IPS-20b (cell line): ENCODE measurements around the gene IFI27.
"Not testable (repeated sequence)": the region's sequence is repeated elsewhere in the genome, so short reads cannot be mapped to it uniquely, and the experiment has no call there.

ENCODE experiments used
- H3K27ac ChIP-seq: one replicate; pipeline ENCODE4 v1.5.1; 2013; ENCODE audit warnings: low read length
- H3K27me3 ChIP-seq: 2 replicates; pipeline ENCODE4 v1.6.1; 2013; ENCODE audit warnings: mild to moderate bottlenecking, low read length, inconsistent platforms; ENCODE audit not compliant: insufficient read depth
- H3K36me3 ChIP-seq: 2 replicates; pipeline ENCODE4 v1.6.1; 2013; ENCODE audit warnings: low read depth, mild to moderate bottlenecking, inconsistent platforms, low read length, moderate library complexity; ENCODE audit not compliant: insufficient read depth
- H3K4me1 ChIP-seq: 2 replicates; pipeline ENCODE4 v1.6.1; 2013; ENCODE audit warnings: mild to moderate bottlenecking, control low read depth, inconsistent platforms, low read length, moderate library complexity; ENCODE audit not compliant: insufficient read depth
- H3K4me3 ChIP-seq: 2 replicates; pipeline ENCODE4 v1.5.1; 2013; ENCODE audit warnings: mild to moderate bottlenecking, low read length, inconsistent platforms
- H3K9ac ChIP-seq: 2 replicates; pipeline ENCODE4 v1.6.1; 2013; ENCODE audit warnings: low read depth, mild to moderate bottlenecking, inconsistent platforms, low read length, moderate library complexity
- H3K9me3 ChIP-seq: 2 replicates; pipeline ENCODE4 v1.6.1; 2013; ENCODE audit warnings: mild to moderate bottlenecking, low read depth, low read length, inconsistent platforms; ENCODE audit not compliant: insufficient read depth

IFI27 gene

DNA sequence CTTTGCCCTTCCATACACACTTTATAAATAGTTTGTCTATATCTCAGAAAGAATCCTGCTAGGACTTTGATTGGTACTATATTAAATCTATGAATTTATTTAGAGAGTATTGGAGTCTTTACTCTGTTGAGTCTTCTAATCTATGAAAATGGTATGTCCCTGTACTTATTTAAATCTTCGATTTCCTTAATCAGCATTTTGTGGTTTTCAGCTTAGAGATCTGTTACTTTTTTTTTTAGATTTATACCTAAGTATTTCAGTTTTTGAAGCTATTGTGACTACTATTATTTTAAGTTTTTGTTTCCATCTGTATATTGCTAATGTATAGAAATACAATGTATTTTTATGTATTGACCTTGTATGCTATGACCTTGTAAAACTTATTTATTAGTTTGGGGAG is 32.3 kb downstream of the IFI27 start:
- no peak overlapping the region for H3K9ac ChIP-seq
- peaks cover 20% of the 10 kb centered on the region; the same call in 1 of the 2 replicates for H3K4me1 ChIP-seq
- H3K9me3 ChIP-seq: no peaks in the 10 kb centered on the region
- no peak overlapping the region for H3K4me3 ChIP-seq
- no peaks in the 10 kb centered on the region for H3K27me3 ChIP-seq
- no peak overlapping the region for H3K27ac ChIP-seq
- no peaks in the 10 kb centered on the region for H3K36me3 ChIP-seq

DNA sequence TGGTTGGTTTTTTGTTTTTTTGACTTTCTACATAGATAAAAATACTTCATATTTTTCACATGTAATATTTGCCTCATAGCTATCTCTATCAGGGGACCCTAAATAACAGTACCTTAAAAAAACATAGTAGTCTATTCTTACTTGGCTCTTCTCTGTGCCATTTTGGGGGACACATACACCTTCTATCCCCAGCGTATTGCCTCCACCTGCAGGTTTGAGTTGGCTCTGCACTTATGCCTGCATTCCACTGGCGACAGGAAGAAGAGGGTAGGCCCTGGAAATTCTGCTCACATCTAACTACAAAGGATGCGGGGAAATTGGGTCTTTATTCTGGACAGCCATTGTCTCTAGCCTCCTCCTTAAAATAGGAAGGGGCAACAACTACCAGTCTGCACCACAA is 32.7 kb downstream of the IFI27 start:
- H3K4me3 ChIP-seq: no peak overlapping the region

GRCh38 chr14:94143711-94144110 is 33.2 kb downstream of the IFI27 start:
- H3K9me3 ChIP-seq: no peaks in the 10 kb centered on the region
- no peaks in the 10 kb centered on the region for H3K36me3 ChIP-seq
- H3K4me1 ChIP-seq: peaks cover 16% of the 10 kb centered on the region; the same call in 1 of the 2 replicates
- H3K27ac ChIP-seq: no peak overlapping the region
- H3K27me3 ChIP-seq: no peaks in the 10 kb centered on the region
- no peak overlapping the region for H3K4me3 ChIP-seq
- no peak overlapping the region for H3K9ac ChIP-seq

More for the DNA sequence above, 32.7 kb downstream of the IFI27 start:
- H3K4me1 ChIP-seq: peaks cover 20% of the 10 kb centered on the region; the same call in 1 of the 2 replicates
- no peaks in the 10 kb centered on the region for H3K27me3 ChIP-seq
- no peaks in the 10 kb centered on the region for H3K36me3 ChIP-seq
- no peaks in the 10 kb centered on the region for H3K9me3 ChIP-seq
- H3K27ac ChIP-seq: no peak overlapping the region
- no peak overlapping the region for H3K9ac ChIP-seq

- Histone ChIP-seq H3K4me1 (peaks cover 6% of the 10 kb centered on the region; the same call in 1 of the 2 replicates), H3K9me3 (no peaks in the 10 kb centered on the region), H3K36me3 (no peaks in the 10 kb centered on the region), H3K4me3 (no peak overlapping the region), H3K27ac (peak overlapping the region; percentile 53), H3K27me3 (no peaks in the 10 kb centered on the region), H3K9ac (peak overlapping the region; percentile 37; the same call in 1 of the 2 replicates)
These were observed 34.2 kb downstream of the IFI27 start for GRCh38 chr14:94144765-94145164.

- H3K9ac ChIP-seq: no peak overlapping the region
- H3K9me3 ChIP-seq: no peaks in the 10 kb centered on the region
- H3K27ac ChIP-seq: no peak overlapping the region
- H3K4me3 ChIP-seq: no peak overlapping the region
- H3K4me1 ChIP-seq: peaks cover 4% of the 10 kb centered on the region; the same call in 1 of the 2 replicates
- no peaks in the 10 kb centered on the region for H3K27me3 ChIP-seq
- no peaks in the 10 kb centered on the region for H3K36me3 ChIP-seq
These were observed 35.5 kb downstream of the IFI27 start for GRCh38 chr14:94145902-94146527.

- Histone ChIP-seq H3K9me3 (no peaks in the 10 kb centered on the region), H3K27ac (no peak overlapping the region), H3K4me1 (no peaks in the 10 kb centered on the region), H3K27me3 (no peaks in the 10 kb centered on the region), H3K9ac (no peak overlapping the region), H3K4me3 (no peak overlapping the region), H3K36me3 (no peaks in the 10 kb centered on the region)
These were observed 42.1 kb downstream of the IFI27 start for GRCh38 chr14:94152676-94153075.

GRCh38 chr14:94153750-94154342 is 43.3 kb downstream of the IFI27 start:
- no peak overlapping the region for H3K9ac ChIP-seq
- no peaks in the 10 kb centered on the region for H3K27me3 ChIP-seq
- no peak overlapping the region for H3K27ac ChIP-seq
- no peaks in the 10 kb centered on the region for H3K9me3 ChIP-seq
- H3K36me3 ChIP-seq: no peaks in the 10 kb centered on the region
- no peak overlapping the region for H3K4me3 ChIP-seq
- no peaks in the 10 kb centered on the region for H3K4me1 ChIP-seq

- H3K4me3 ChIP-seq, H3K4me1 ChIP-seq, H3K27ac ChIP-seq, H3K27me3 ChIP-seq, H3K9ac ChIP-seq, H3K9me3 ChIP-seq, H3K36me3 ChIP-seq: not testable (repeated sequence)
These were observed 45.6 kb downstream of the IFI27 start for GRCh38 chr14:94156143-94156542.

DNA sequence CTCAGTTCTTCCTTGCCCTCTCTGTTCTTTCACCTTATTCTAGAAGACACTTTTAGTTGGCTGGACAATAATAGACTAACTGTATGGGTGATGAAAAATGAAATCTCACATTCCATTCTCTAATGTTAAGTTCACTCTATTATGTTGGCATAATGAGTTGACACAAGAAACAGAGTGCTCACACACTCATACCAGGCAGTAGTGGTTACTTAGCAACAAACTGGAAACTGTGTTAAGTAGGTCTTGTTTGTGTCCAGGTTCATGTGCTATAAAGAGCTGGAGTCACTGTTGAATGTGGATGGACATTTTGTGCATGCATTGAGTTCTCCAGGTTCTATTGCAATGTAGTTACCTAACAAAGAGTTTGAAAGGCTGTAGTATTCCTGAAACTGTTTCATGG is 46.7 kb downstream of the IFI27 start:
- Histone ChIP-seq H3K9ac (no peak overlapping the region), H3K27me3 (no peaks in the 10 kb centered on the region), H3K36me3 (no peaks in the 10 kb centered on the region), H3K27ac (no peak overlapping the region), H3K9me3 (no peaks in the 10 kb centered on the region), H3K4me3 (no peak overlapping the region), H3K4me1 (no peaks in the 10 kb centered on the region)

- no peaks in the 10 kb centered on the region; the same call in 1 of the 2 replicates for H3K4me1 ChIP-seq
- no peak overlapping the region for H3K4me3 ChIP-seq
- no peaks in the 10 kb centered on the region for H3K9me3 ChIP-seq
- no peak overlapping the region for H3K9ac ChIP-seq
- H3K27ac ChIP-seq: no peak overlapping the region
- no peaks in the 10 kb centered on the region for H3K27me3 ChIP-seq
- H3K36me3 ChIP-seq: no peaks in the 10 kb centered on the region
These were observed 47.8 kb downstream of the IFI27 start for GRCh38 chr14:94158239-94158883.

DNA sequence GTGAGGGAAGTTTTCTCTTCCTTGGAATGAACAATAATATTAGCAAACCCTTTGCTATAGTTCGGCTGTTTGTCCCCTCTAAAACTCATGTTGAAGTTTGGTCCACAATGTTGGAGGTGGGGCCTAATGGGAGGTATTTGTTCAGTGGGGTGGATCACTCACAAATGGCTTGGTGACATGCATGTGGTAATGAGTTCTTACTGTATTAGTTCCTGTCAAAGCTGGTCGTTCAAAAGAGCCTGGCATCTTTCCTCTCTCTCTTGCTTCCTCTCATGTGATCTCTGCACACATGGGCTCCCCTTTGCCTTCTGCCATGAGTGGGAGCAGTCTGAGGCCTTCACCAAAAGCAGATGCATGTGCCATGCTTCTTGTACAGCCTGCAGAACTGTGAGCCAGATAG is 50.5 kb downstream of the IFI27 start:
- peaks cover 19% of the 10 kb centered on the region; the same call in 1 of the 2 replicates for H3K27me3 ChIP-seq
- peaks cover 13% of the 10 kb centered on the region; the same call in 1 of the 2 replicates for H3K4me1 ChIP-seq
- no peak overlapping the region for H3K4me3 ChIP-seq
- H3K9ac ChIP-seq: no peak overlapping the region
- H3K27ac ChIP-seq: no peak overlapping the region
- no peaks in the 10 kb centered on the region for H3K9me3 ChIP-seq
- H3K36me3 ChIP-seq: no peaks in the 10 kb centered on the region

- Histone ChIP-seq H3K36me3 (no peaks in the 10 kb centered on the region), H3K4me3 (no peak overlapping the region), H3K4me1 (peaks cover 13% of the 10 kb centered on the region; the same call in 1 of the 2 replicates), H3K27ac (no peak overlapping the region), H3K9ac (no peak overlapping the region), H3K27me3 (peaks cover 19% of the 10 kb centered on the region; the same call in 1 of the 2 replicates), H3K9me3 (no peaks in the 10 kb centered on the region)
These were observed 51.4 kb downstream of the IFI27 start for GRCh38 chr14:94161981-94162380.
